NOMO-1 treated with DMSO at 0.1 percent for 48 hours (cell line): Measurements from ENCODE around the gene SAFB2.

Experiments
- DNase-seq: peaks from one replicate; lab custom pipeline; 2025; ENCODE audit not compliant: unreplicated experiment; lab: John Stamatoyannopoulos, UW

Gene SAFB2

DNA sequence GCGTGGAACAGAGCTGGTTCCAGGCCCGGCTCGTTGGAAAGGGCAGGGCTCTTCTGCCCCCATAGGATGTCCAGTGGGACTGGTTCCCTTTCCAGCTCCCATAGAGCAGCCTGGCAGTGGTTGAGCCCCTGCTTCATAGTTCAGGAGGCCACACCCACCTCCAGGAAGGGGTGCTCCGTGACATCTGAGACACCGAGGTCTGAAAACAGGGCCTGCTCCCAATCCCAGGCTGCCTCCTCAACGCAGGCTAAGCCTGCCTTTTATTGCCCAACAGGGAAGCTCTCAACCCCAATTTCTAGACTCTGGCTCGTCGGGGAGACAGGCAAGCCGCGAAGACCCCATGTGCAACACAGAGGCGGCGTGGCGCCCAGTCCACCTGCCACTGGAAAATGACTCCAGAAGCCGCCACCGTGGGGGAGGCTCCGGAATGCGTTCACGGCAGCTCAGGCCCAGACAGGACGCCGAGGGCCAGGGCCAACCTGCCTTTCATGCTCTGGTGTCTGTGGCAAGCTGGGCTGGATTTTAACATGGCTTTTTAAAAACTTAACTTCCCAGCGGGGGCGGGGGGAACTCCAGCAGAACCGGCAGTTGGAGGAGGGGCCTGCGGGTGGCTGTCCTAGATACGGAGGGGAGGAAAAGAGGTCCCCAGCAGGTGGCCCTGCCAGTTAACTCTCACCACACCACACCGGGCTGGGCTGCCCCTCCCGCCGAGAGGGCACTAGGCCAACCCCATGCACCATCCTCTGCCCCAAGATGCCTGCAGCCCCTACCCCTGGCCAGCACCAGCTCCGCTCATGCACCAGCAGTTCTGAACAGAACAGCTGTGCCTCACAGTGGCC lies 36.9 kb downstream of the SAFB2 start:
- DNase-seq = no peak

DNA sequence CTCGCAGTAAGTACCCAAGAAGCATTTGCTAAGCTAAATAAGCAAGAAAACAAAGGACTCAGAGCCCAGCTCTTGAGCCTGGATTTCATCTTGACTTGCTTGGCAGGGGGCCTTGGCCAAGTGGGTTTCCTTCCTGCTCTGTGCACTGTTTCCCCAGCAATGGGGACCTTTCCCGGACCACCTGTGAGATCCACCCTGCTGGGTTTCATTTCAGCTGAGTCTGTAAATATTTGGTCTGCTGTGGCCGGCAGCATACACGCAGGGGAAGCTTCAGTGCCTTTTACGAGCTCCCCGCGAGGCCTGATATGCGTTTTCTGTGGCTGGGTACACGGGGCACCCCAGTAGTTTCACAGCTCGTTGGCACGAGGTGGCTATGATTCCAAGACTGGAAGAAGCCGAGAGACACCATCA lies 42.4 kb downstream of the SAFB2 start:
- no peak for DNase-seq

DNA sequence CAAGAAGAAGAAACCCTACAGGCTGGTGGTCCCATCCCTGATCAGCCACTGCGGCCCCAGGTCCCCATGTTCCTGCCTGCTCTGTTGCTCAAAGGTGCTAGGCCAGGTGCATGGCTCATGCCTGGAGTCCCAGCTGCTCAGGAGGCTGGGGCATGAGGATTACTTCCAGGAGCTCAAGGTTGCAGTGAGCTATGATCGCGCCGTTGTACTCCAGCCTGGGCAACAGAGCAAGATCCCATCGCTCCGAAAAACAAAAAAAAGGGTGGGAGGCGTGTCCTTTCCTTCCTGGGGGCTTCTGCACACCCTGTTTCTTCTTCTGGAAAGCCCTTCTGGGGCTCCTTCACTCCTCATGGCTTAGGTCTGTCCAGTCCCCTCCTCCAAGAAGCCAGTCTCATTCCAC lies 42.9 kb downstream of the SAFB2 start:
- no peak for DNase-seq

DNA sequence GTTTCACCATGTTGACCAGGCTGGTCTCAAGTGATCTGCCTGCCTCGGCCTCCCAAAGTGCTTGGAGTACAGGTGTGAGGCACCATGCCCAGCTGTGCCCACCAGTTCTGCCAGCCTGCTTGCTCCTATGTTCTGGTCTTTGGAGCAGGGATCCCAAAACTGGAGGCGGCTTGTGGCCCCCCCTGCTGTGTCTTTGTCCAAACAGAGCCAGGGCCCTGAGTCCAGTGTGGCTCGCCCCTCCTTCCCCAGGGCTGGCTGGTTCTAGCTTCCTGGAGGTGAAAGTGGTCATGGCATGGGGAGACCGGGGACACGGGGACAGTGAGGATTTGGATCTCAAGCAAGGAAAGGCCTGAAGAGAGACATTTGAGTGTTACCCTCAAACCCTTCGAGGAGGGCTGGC lies 43.3 kb downstream of the SAFB2 start:
- no peak for DNase-seq

DNA sequence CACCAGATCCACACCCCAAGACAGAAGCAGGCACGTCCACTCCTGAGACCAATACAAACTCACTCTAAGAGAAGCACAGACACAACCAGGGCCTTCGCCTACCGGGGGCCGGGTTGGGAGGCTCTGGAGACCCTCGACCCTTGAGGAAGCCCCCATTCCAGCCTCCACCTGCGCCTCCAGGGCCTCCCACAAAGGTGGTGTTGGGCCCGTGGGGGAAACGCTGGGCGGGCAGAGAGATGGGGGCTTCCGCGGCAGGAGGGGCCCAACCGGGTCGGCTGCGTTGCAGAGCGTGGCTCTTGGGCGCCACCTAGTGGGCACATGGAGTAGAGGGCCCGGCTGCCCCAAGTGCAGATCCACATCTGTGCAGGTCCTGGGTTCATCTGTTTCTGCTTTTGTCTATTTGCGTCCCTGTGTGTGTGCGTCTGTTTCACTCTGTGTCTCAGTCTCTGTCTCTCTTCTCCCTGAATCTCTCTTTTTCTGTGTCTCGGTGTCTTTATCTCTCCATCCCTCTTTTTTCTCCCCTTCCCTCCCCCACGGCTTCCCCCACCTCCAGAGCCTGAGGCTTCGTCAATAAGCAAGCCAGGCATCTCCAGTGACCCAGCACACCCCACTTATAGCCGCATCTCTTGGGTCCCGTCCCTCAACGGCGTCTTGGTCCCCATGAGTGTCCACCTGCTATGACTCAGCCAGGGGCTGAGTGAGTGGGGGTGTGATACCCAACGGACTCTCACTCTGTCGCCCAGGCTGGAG lies 44.3 kb downstream of the SAFB2 start:
- peak; percentile 61 for DNase-seq

DNA sequence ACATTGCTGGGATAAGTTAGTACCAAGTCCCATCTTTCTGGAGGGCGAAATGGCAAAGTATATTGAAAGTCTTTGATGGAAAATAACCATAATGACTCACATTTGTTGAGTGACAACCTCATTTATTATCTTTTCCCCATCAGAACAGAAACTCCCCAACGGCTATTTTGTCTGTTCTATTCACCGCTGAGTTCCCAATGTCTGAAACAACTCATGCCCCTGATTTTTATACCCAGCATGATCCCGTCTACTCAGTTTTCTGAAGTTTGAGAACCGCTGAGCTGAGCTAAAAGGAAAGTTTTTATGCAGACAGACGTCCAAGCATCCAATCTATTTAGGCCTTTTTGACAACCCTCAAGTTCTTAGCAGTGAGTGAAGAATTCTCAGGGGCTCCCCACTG lies 47.0 kb downstream of the SAFB2 start:
- DNase-seq = no peak

DNA sequence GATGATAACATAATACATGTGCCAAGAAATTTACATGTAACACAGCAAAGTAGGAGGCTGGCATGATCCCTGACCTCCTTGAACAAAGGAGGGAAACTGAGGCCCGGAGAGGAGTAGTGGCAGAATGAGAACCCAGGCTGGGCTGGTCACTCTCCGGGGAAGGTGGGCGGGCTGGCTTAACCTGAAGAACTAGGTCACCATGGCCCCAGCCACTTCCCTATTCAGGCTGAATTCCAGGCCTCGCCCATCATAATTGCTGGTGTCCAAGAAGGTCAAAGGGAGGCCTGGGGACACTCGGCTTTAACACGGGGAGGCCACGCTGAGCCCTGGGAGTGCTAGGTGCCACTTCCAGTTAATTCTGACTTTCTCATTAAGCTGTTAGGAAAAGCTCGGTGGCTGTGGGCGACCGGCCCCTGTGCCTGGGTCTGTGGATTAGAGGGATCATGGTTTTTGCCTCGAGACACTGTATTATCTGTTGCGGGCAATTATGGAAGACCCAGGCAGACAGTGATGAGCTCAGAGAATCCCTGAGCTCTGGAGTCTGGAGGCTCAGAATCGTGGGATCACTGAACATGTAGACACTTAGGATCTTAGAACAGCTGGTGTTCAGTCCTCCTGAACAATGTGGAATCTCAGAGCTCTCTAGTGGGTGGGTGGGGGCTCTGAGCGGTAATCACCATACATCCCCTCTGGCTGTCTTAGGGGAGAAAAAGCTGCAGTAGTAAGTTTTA lies 49.9 kb downstream of the SAFB2 start:
- no peak for DNase-seq

DNA sequence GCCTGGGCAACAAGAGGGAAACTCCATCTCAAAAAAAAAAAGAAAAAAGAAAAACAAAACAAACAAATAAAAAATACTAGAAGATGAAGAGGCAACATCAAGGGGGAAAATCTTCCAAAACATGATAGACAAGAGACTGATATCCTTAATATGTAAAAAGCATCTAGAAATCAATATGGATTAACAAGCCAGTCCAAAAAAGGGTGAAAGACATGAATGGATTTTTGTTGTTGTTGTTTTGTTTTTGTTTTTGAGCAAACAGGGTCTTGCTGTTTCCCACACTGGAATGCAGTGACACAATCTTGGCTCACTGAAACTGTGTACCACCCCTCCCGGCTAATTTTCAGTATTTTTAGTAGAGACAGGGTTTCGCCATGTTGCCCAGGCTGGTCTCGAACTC lies 50.8 kb downstream of the SAFB2 start:
- no peak for DNase-seq

DNA sequence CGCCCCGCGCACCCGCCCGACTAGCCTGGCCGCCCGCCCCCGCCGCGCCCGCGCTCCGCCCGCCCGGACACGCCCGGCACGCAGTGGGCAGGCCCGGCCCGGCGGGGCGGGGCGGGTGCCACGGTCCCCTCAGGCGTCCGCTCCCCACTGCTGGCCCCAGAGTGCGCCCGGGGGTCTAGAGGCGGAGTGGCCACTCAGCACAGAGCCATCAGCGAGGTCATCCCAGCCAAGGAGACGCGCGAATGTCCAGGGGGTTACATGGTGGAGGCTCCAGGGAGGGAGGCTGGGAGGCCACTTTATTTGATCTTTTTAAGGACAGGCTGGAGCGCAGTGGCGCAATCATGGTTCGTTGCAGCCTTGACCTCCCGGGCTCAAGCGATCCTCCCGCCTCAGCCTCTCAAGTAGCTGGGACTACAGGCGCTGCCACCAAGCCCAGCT lies 54.6 kb downstream of the SAFB2 start:
- DNase-seq = no peak

DNA sequence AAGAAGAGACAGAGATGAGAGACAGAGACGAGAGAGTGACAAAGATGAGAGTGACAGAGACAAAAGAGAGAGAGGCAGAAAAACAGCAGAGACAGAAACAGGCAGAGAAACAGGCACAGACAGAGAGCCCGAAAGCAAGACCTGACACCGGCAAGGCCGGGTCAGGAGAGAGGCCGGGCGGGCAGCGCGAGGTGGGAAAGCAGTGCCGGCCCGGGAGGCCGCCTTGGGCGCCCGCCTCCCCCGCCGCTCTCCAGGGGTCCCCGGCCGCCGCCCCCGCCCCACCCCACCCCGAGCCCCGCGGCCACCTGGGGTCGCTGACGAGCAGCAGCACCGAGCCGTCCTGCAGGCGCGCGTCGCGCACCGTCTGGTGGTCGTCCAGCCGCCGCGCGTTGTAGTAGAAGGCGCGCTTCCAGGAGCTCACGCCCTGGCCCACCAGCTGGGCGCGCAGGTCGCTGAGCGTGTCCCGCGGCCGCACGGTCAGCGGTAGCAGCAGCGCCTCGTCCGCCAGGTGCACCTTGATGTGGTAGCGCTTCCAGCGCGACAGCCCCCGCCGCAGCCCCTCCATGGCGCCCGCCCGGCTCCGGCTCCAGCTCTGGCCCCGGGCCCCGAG lies 55.1 kb downstream of the SAFB2 start, which contains the start of gene TINCR:
TINCR (minus strand) TSS at position 594 of the 610 bp plus-strand sequence.
- DNase-seq = no peak

DNA sequence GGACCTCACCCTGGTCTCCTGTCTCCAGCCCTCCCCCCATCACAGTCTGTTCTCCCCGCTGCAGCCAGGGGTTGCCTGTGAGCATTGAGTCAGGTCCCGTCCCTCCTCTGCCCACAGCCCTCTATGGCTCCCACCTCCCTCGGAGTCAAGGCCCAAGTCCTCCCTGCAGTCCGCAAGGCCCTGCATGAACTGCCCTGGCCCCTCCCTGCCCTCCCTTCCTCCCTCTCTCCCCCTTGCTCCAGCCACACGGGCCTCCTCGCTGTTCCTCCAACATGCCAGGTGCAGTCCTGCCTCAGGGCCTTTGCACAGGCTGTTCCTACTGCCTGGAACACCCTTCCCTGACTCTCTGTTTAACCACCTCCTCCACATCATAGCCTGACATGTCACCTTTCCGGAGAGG lies 57.6 kb downstream of the SAFB2 start:
- DNase-seq = no peak

DNA sequence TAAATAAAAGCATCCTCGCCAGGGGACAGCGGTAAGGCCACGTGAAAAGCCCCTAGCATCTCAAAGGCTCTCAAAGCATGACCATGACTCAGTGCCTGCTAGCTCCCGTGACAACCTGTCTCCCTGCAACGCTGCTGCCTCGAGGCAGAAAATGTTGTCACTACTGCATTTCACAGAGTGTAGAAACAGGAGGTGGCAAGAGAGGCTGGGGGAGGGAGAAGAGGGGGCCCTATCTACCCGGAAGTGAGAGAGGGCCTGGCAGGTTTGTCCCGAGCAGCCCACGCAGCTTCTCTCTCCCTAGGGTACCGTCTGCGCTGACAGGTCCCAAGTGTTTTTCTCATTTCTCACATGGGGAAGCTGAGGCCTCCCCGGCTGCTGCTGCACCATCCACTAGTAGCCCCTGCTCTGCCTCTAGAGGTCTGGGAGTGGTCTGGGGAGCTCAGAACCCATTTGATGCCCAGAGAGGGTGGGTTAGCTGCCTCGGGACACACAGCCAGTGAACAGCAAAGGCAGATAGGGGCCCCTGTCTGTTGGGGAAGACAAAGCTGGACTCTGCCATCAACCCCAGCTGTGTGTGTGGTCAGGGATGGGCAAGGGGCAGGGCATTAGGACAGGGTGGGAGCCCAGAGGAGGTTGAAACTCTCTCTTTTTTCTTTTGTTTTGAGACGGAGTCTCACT lies 58.5 kb downstream of the SAFB2 start:
- no peak for DNase-seq

DNA sequence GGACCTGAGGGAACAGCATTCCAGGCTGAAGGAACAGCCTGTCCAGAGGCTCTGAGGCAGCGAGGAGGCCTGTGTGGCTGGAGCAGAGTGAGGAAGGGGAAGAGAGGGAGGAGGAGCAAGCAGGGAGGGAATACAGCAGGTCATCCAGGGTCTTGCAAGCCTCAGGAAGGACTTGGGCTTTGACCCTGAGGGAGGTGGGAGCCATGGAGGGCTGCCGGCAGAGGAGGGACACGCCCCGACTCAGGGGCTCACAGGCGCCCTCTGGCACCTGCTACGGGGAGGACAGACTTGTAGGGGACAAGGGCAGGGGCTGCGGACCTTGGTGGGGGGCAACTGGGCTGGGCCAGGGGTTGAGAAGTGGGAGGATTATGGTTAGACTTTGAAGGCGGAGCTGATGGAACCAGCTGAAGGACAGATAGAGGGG lies 59.6 kb downstream of the SAFB2 start:
- DNase-seq = no peak

DNA sequence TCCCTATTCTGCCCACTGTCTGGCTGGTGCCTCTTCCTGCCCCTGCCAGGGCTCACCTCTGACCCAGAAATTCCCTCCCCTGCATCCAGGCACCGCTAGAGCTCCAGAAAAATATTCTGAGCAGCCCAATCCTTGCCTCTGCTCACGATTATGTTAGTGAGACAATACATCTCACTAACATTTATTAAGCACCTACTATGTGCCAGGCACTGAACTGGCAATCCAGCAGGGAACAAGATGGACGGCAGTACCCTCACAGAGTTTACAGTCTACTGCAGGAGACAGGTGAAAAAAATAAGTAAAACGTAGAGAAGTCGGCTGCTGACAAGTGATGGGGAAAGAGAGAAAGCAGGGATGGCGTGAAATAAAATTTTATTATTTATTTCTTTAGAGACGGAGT lies 60.3 kb downstream of the SAFB2 start:
- DNase-seq = no peak

DNA sequence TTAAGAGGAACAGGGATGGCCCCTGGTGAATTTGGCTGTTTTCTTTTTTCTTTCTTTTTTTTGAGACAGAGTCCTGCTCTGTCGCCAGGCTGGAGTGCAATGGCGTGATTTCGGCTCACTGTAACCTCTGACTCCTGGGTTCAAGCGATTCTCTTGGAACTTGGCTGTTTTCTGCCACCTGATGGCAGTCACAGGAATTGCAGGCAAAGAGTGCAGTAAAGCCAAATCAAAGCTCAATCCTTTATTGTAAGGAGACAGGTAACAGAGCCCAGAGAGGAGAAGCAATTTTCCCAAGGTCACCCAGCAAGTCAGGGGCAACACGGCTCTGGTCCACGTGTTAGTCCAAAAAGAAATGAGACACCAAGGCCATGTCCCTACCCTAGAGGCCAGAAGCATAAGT lies 61.0 kb downstream of the SAFB2 start:
- DNase-seq = no peak

DNA sequence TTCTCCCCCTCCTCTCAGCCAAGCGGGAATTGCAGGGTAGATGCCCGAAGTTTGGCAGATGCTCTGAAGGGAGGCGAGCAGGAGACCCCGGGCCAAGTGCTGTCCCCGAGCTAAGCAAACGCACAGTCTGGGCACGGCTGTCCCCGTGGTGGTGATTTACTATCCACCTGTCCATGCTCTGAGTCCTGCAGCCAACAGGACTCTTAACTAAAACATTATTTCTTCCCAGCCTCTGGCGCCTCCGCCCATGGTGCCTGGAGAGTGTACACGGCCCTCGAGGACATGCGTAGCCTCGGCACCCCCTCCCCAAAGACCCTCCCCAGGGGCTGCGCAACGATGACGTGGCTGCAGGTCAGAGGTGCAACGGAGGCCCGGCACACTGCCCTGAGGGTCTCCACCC lies 62.4 kb downstream of the SAFB2 start:
- no peak for DNase-seq

DNA sequence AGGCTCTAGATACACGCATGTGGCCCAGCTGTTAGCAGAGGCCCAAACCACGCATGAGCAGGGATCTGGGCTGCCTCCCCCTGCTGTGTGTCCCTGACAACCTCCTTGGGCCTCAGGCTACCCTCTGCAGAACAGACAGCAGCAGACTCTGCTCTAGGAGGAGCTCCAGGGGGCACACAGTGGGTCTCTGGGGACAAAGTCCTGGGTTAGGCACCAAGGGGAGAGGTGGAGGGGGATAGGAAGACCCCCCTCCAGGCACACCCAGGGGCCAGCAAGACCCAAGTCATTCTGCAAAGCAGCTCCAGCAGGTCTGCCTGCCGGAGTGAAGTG lies 62.8 kb downstream of the SAFB2 start:
- no peak for DNase-seq

DNA sequence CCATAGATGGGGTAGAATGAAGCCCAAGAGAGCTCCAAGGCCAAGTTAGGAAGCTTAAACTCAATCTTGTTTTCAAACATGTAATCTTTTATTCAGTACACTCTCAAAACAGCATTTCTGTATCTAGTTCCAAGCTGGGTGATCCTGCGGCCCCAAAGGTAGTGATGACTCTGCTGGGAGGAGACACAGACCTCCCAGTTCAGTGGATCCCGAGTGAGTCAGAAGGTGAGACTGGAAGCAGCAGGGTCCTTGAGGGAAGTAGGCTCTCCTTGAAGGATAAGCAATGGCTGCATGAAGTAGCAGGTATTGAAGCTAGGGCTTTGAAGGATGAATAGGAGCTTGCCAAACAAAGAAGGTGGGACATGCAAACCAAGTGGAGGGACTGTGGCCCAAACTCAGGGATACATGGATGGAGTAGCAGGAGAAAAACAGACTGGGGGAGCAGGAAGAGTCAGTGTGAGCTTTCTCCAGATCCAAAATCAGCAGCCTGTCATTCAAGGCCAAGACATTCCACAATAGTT lies 64.4 kb downstream of the SAFB2 start:
- no peak for DNase-seq

DNA sequence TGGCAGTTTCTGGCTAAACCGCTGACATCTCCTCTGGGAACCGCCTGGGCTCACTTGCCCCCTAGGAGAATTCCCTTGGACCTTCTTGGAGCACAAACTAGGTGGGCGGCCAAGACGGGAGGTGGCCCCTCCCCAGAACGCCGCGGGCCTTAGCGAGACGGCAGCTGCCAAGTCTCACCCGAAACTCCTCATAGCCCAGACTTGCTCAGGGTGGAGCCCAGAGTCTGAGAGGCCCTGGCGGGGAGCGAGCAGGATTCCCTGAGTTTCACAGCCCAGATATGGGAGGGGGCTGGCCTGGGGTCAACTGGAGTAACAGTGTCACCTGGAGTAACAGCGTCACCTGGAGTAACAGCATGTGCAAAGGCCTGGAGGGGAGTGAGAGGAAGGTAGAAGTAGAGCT lies 64.9 kb downstream of the SAFB2 start:
- no peak for DNase-seq

DNA sequence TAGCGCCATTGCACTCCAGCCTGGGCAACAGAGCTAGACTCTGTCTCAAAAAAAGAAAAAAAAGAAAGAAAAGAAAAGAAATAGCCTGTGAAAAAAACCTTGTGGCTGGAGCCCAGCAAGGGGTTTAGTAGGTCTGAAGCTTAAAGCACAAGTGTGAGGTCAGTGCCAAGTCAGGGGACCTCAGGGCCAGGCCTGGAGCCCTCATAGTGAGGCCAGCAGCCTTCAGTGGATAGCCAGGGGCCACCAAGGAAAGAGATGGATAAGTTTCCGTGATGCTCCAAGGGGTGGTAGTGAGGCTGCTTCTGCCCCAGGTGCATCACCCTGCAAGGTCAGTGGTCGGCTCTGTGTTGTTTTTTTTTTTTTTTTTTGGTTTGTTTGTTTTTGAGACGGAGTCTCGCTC lies 67.7 kb downstream of the SAFB2 start:
- no peak for DNase-seq

DNA sequence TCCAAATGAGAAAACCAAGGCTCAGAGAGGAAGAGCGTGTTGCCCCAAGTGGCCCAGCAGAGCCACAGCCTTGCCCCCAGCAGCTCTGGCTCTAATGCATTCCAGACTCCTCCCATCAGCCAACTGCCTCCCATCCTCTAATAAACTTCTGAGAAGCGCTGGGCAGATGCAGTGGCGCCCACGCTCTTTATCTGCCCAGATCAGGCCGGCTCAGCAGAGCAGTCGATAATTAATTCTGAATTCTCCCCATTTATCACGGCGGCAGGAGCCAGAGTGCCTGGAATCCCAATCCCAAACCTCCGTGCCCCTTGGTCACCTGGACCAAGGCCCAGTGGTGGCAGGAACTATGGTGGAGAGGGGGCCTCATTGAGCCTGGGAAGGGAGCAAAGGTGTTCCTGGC lies 68.7 kb downstream of the SAFB2 start:
- DNase-seq = no peak
